DMS 273 (cell line): ENCODE measurements around the gene DPF3.

Experiments used
- DNase-seq: peaks from one replicate; lab custom pipeline; 2025; ENCODE audit not compliant: unreplicated experiment; lab: John Stamatoyannopoulos, UW

The DPF3 gene

GRCh38 chr14:72652179-72652578, 241.7 kb downstream of the DPF3 start:
- DNase-seq: peak; percentile 21

GRCh38 chr14:72651714-72652113, 242.2 kb downstream of the DPF3 start:
- DNase-seq: no peak

GRCh38 chr14:72651081-72651480, 242.8 kb downstream of the DPF3 start:
- no peak for DNase-seq

GRCh38 chr14:72649603-72650227, 244.2 kb downstream of the DPF3 start:
- no peak for DNase-seq

- no peak for DNase-seq
Measured at GRCh38 chr14:72647782-72648181, 246.1 kb downstream of the DPF3 start.

GRCh38 chr14:72646861-72647528, 246.9 kb downstream of the DPF3 start:
- DNase-seq: no peak

- no peak for DNase-seq
Measured at GRCh38 chr14:72645706-72646105, 248.2 kb downstream of the DPF3 start.

- DNase-seq: peak; percentile 45
Measured at GRCh38 chr14:72644758-72645489, 249.0 kb downstream of the DPF3 start.

GRCh38 chr14:72644038-72644437, 249.9 kb downstream of the DPF3 start:
- DNase-seq: peak; percentile 94

- DNase-seq: peak; percentile 93
Measured at GRCh38 chr14:72643317-72643801, 250.5 kb downstream of the DPF3 start.

- no peak for DNase-seq
Measured at GRCh38 chr14:72640911-72641485, 252.9 kb downstream of the DPF3 start.

- DNase-seq: no peak
Measured at GRCh38 chr14:72638021-72638420, 255.9 kb downstream of the DPF3 start.

GRCh38 chr14:72636871-72637270, 257.0 kb downstream of the DPF3 start:
- DNase-seq: no peak

GRCh38 chr14:72636094-72636493, 257.8 kb downstream of the DPF3 start:
- no peak for DNase-seq

GRCh38 chr14:72634691-72635616, 258.9 kb downstream of the DPF3 start:
- no peak for DNase-seq

GRCh38 chr14:72633551-72633950, 260.4 kb downstream of the DPF3 start:
- DNase-seq: no peak

GRCh38 chr14:72632727-72633126, 261.2 kb downstream of the DPF3 start:
- DNase-seq: no peak

GRCh38 chr14:72631401-72631800, 262.5 kb downstream of the DPF3 start:
- DNase-seq: no peak

GRCh38 chr14:72630374-72630773, 263.5 kb downstream of the DPF3 start:
- DNase-seq: no peak

- DNase-seq: no peak
Measured at GRCh38 chr14:72629534-72629933, 264.4 kb downstream of the DPF3 start.

- DNase-seq: no peak
Measured at GRCh38 chr14:72625689-72626088, 268.2 kb downstream of the DPF3 start.
